Measurements from ENCODE around the gene ZBTB49. TPM values are rescaled to one million over a fixed set of nuclear protein-coding genes. Genes with fewer than 3 reads are reported as not detected.

Gene ZBTB49
- total and polyA plus RNA-seq, 2 donors (not counting 1 experiment from before 2014, with no cell fraction given): 7.0 to 16.9 TPM

GRCh38 chr4:4269331-4269731 lies 20.7 kb upstream of the ZBTB49 start:
- DNase-seq: no peak
- H3K27ac ChIP-seq (ENCODE audit: low read length in 2 of 2): no peak overlapping the region
- no peaks in the 10 kb centered on the region for H3K4me1 Mint-ChIP-seq

GRCh38 chr4:4269856-4270255 lies 20.2 kb upstream of the ZBTB49 start:
- Mint-ChIP-seq H3K9me3 (ENCODE audit: insufficient read depth) (no peaks in the 10 kb centered on the region), H3K27me3 (no peaks in the 10 kb centered on the region), H3K4me1 (no peaks in the 10 kb centered on the region), H3K27ac (no peak overlapping the region), H3K4me3 (no peak overlapping the region)
- H3K79me2 ChIP-seq (ENCODE audit: control insufficient read depth, insufficient read depth, low read length): no peaks in the 10 kb centered on the region
- ATAC-seq (ENCODE audit: low read depth): no peak
- H3K27ac ChIP-seq (ENCODE audit: low read length in 2 of 2): no peak overlapping the region
- H3K36me3 ChIP-seq (replicated peaks in 1 of 2; ENCODE audit: control extremely low read depth in 1 of 2, control insufficient read depth in 1 of 2, extremely low read depth in 1 of 2, insufficient read depth in 2 of 2, low read length in 1 of 2): peaks cover 0 to 40% of the 10 kb centered on the region in 2 experiments
- H3K9ac ChIP-seq (ENCODE audit: low read length): no peak overlapping the region
- no peak overlapping the region for H2AFZ ChIP-seq (ENCODE audit: insufficient read depth, low read depth, low read length, poor library complexity, severe bottlenecking)
- H3K4me2 ChIP-seq (replicated peaks; ENCODE audit: low read depth, low read length, poor library complexity, severe bottlenecking): no peak overlapping the region
- H4K20me1 ChIP-seq (ENCODE audit: control insufficient read depth, insufficient read depth, low read length, poor library complexity, severe bottlenecking): no peaks in the 10 kb centered on the region
- POLR2A ChIA-PET: no interaction called here
- intact Hi-C loops (cut with micrococcal nuclease): no loop called here
- no peak overlapping the region for H3K4me3 ChIP-seq (ENCODE audit: control extremely low read depth in 1 of 5, extremely low read depth in 1 of 5, insufficient read depth in 1 of 5, low read depth in 2 of 5, low read length in 4 of 5)
- TF ChIP-seq CTCF (IDR thresholded peaks at IDR 0.05) (no peak), EZH2 (IDR thresholded peaks at IDR 0.05; ENCODE audit: borderline replicate concordance, insufficient read depth, low read depth, low read length, poor library complexity, severe bottlenecking) (no peak)
- DNase-seq: no peak
- H3K9me3 ChIP-seq (ENCODE audit: control extremely low read depth in 1 of 3, control insufficient read depth in 2 of 3, insufficient read depth in 1 of 3, low read length in 2 of 3): no peaks in the 10 kb centered on the region
- no peaks in the 10 kb centered on the region for H3K27me3 ChIP-seq (replicated peaks in 1 of 4; ENCODE audit: control extremely low read depth in 1 of 4, control insufficient read depth in 3 of 4, insufficient read depth in 4 of 4, low read length in 3 of 4)
- 100% methylated on average over 2 of the region's 4 CpGs for WGBS (ENCODE audit: insufficient coverage)
- CTCF ChIA-PET: no interaction called here
- no peaks in the 10 kb centered on the region for H3K4me1 ChIP-seq (ENCODE audit: control insufficient read depth in 2 of 2, insufficient read depth in 2 of 2, low read length in 2 of 2)

More at GRCh38 chr4:4269331-4269731, 20.7 kb upstream of the ZBTB49 start:
- H3K9ac ChIP-seq (ENCODE audit: low read length): no peak overlapping the region
- 96% methylated on average over 7 of the region's 11 CpGs for WGBS (ENCODE audit: insufficient coverage)
- Mint-ChIP-seq H3K9me3 (ENCODE audit: insufficient read depth) (no peaks in the 10 kb centered on the region), H3K4me3 (no peak overlapping the region), H3K27me3 (no peaks in the 10 kb centered on the region), H3K27ac (no peak overlapping the region)
- no peaks in the 10 kb centered on the region for H3K27me3 ChIP-seq (replicated peaks in 1 of 4; ENCODE audit: control extremely low read depth in 1 of 4, control insufficient read depth in 3 of 4, insufficient read depth in 4 of 4, low read length in 3 of 4)
- no peak for TF ChIP-seq CTCF (IDR thresholded peaks at IDR 0.05)
- no peak for TF ChIP-seq EZH2 (IDR thresholded peaks at IDR 0.05; ENCODE audit: borderline replicate concordance, insufficient read depth, low read depth, low read length, poor library complexity, severe bottlenecking)
- ATAC-seq (ENCODE audit: low read depth): no peak
- no peak overlapping the region for H3K4me3 ChIP-seq (ENCODE audit: control extremely low read depth in 1 of 5, extremely low read depth in 1 of 5, insufficient read depth in 1 of 5, low read depth in 2 of 5, low read length in 4 of 5)
- H2AFZ ChIP-seq (ENCODE audit: insufficient read depth, low read depth, low read length, poor library complexity, severe bottlenecking): no peak overlapping the region
- no peaks in the 10 kb centered on the region for H4K20me1 ChIP-seq (ENCODE audit: control insufficient read depth, insufficient read depth, low read length, poor library complexity, severe bottlenecking)
- H3K9me3 ChIP-seq (ENCODE audit: control extremely low read depth in 1 of 3, control insufficient read depth in 2 of 3, insufficient read depth in 1 of 3, low read length in 2 of 3): no peaks in the 10 kb centered on the region
- H3K4me2 ChIP-seq (replicated peaks; ENCODE audit: low read depth, low read length, poor library complexity, severe bottlenecking): no peak overlapping the region
- intact Hi-C loops (cut with micrococcal nuclease): no loop called here
- no peaks in the 10 kb centered on the region for H3K79me2 ChIP-seq (ENCODE audit: control insufficient read depth, insufficient read depth, low read length)
- peaks cover 0 to 35% of the 10 kb centered on the region in 2 experiments for H3K36me3 ChIP-seq (replicated peaks in 1 of 2; ENCODE audit: control extremely low read depth in 1 of 2, control insufficient read depth in 1 of 2, extremely low read depth in 1 of 2, insufficient read depth in 2 of 2, low read length in 1 of 2)
- ChIA-PET CTCF (no interaction called here), POLR2A (no interaction called here)
- no peaks in the 10 kb centered on the region for H3K4me1 ChIP-seq (ENCODE audit: control insufficient read depth in 2 of 2, insufficient read depth in 2 of 2, low read length in 2 of 2)
